ENCODE measurements around the gene REX1BD.
A peak's percentile ranks its signal among the peaks of the same experiment; 100 is the strongest.

REX1BD gene

GRCh38 chr19:18541992-18542940, 46.3 kb upstream of the REX1BD start:
- peaks cover 12% of the 10 kb centered on the region for H3K4me1 ChIP-seq (ENCODE audit: low read depth, poor library complexity, severe bottlenecking)
- H3K4me2 ChIP-seq: peak overlapping the region; percentile 59
- H3K27me3 ChIP-seq (ENCODE audit: insufficient read depth, low read depth): no peaks in the 10 kb centered on the region
- no peak for TF ChIP-seq CTCF (conservative IDR thresholded peaks at IDR 0.05; ENCODE audit: low read depth, low read length)
- H3K27ac ChIP-seq: peak overlapping the region; percentile 12; the same call in 1 of the 2 replicates
- peak overlapping the region; percentile 39; the same call in 1 of the 2 replicates for H3K9ac ChIP-seq
- H2AFZ ChIP-seq (ENCODE audit: low read depth): no peak overlapping the region
- peaks cover 10% of the 10 kb centered on the region for H3K79me2 ChIP-seq (ENCODE audit: insufficient read depth, low read depth)
- no peaks in the 10 kb centered on the region for H3K36me3 ChIP-seq (ENCODE audit: insufficient read depth)
- H3K4me3 ChIP-seq (IDR thresholded peaks at IDR 0.05; ENCODE audit: insufficient read depth, low read depth, low read length): no peak overlapping the region
- no peaks in the 10 kb centered on the region for H4K20me1 ChIP-seq (ENCODE audit: insufficient read depth)

- Histone ChIP-seq H3K4me2 (peak within 1 kb of the TSS; percentile 67), H3K4me1 (ENCODE audit: low read depth, poor library complexity, severe bottlenecking) (peaks cover 12% of the 10 kb centered on the region), H3K9ac (peak within 1 kb of the TSS; percentile 39; the same call in 1 of the 2 replicates), H2AFZ (ENCODE audit: low read depth) (peak within 1 kb of the TSS; percentile 77), H3K4me3 (IDR thresholded peaks at IDR 0.05; ENCODE audit: insufficient read depth, low read depth, low read length) (no peak within 1 kb of the TSS), H3K27me3 (ENCODE audit: insufficient read depth, low read depth) (no peaks in the 10 kb centered on the region), H3K27ac (peak within 1 kb of the TSS; percentile 26), H3K36me3 (ENCODE audit: insufficient read depth) (no peaks in the 10 kb centered on the region), H4K20me1 (ENCODE audit: insufficient read depth) (no peaks in the 10 kb centered on the region), H3K79me2 (ENCODE audit: insufficient read depth, low read depth) (peaks cover 10% of the 10 kb centered on the region)
- no peak for TF ChIP-seq CTCF (conservative IDR thresholded peaks at IDR 0.05; ENCODE audit: low read depth, low read length)
These were observed 45.4 kb upstream of the REX1BD start, which contains the start of gene FKBP8 for GRCh38 chr19:18542941-18543813. FKBP8 (minus strand) TSS chr19:18543573; CDS start chr19:18541970, 1,603 bp downstream.

- Histone ChIP-seq H3K4me2 (peak overlapping the region; percentile 67), H4K20me1 (ENCODE audit: insufficient read depth) (no peaks in the 10 kb centered on the region), H3K36me3 (ENCODE audit: insufficient read depth) (no peaks in the 10 kb centered on the region), H3K9ac (peak overlapping the region; percentile 18; the same call in 1 of the 2 replicates), H3K79me2 (ENCODE audit: insufficient read depth, low read depth) (peaks cover 10% of the 10 kb centered on the region), H3K4me3 (IDR thresholded peaks at IDR 0.05; ENCODE audit: insufficient read depth, low read depth, low read length) (no peak overlapping the region), H3K27ac (peak overlapping the region; percentile 26), H3K4me1 (ENCODE audit: low read depth, poor library complexity, severe bottlenecking) (peaks cover 12% of the 10 kb centered on the region), H2AFZ (ENCODE audit: low read depth) (peak overlapping the region; percentile 77), H3K27me3 (ENCODE audit: insufficient read depth, low read depth) (no peaks in the 10 kb centered on the region)
- no peak for TF ChIP-seq CTCF (conservative IDR thresholded peaks at IDR 0.05; ENCODE audit: low read depth, low read length)
These were observed 44.7 kb upstream of the REX1BD start for GRCh38 chr19:18543814-18544475.

- H3K9ac ChIP-seq: no peak overlapping the region
- H3K79me2 ChIP-seq (ENCODE audit: insufficient read depth, low read depth): no peaks in the 10 kb centered on the region
- no peak for TF ChIP-seq CTCF (conservative IDR thresholded peaks at IDR 0.05; ENCODE audit: low read depth, low read length)
- no peak overlapping the region for H3K27ac ChIP-seq
- no peaks in the 10 kb centered on the region for H4K20me1 ChIP-seq (ENCODE audit: insufficient read depth)
- H3K4me1 ChIP-seq (ENCODE audit: low read depth, poor library complexity, severe bottlenecking): no peaks in the 10 kb centered on the region
- H3K36me3 ChIP-seq (ENCODE audit: insufficient read depth): no peaks in the 10 kb centered on the region
- H3K4me3 ChIP-seq (IDR thresholded peaks at IDR 0.05; ENCODE audit: insufficient read depth, low read depth, low read length): no peak overlapping the region
- no peak overlapping the region for H2AFZ ChIP-seq (ENCODE audit: low read depth)
- no peak overlapping the region for H3K4me2 ChIP-seq
- H3K27me3 ChIP-seq (ENCODE audit: insufficient read depth, low read depth): no peaks in the 10 kb centered on the region
These were observed 37.0 kb upstream of the REX1BD start for GRCh38 chr19:18551631-18552030.

Data from KMS-11 (cell line).